H1 (cell line): ENCODE data around the gene TBC1D22A. TPM values are rescaled to one million over a fixed set of nuclear protein-coding genes. Genes with fewer than 3 reads are reported as not detected.

Experiments
- CTCF ChIA-PET: fragments of 300-600 bp; sonication (Branson Sonifier 250); formaldehyde crosslinking; loops from one replicate; lab custom pipeline; 2021; ENCODE audit not compliant: partially characterized antibody; lab: Charles Lee
- POLR2A ChIA-PET: fragments of 300-600 bp; sonication (Branson Sonifier 250); formaldehyde crosslinking; loops from one replicate; lab custom pipeline; 2021; ENCODE audit warnings: inconsistent platforms; ENCODE audit not compliant: partially characterized antibody; lab: Charles Lee
- DNase-seq, 2 experiments: peaks; one replicate each; pipeline versions ENCODE4 v3.0.0 to v3.0.0-alpha.2; 2010 to 2022; ENCODE audit warnings: low spot score in 2 of 2, low read depth in 1 of 2, mixed read lengths in 1 of 2
- FAIRE-seq: peaks from 2 replicates; lab custom pipeline; 2011; peaks lifted over from hg19 to GRCh38; lab: Jason Lieb, UNC
- H2AFZ ChIP-seq: 2 replicates; pipeline ENCODE4 v1.8.1; 2012; ENCODE audit warnings: low read length, inconsistent platforms
- H2AK5ac ChIP-seq: 2 replicates; pipeline ENCODE4 v1.6.1; 2013; ENCODE audit warnings: low read depth, low read length
- H2BK120ac ChIP-seq: replicated peaks from 2 replicates; pipeline ENCODE3; 2013; ENCODE audit warnings: low read depth, low read length, inconsistent platforms
- H2BK12ac ChIP-seq: 2 replicates; pipeline ENCODE4 v1.6.1; 2013; ENCODE audit warnings: low read depth, low read length
- H2BK15ac ChIP-seq: 2 replicates; pipeline ENCODE4 v1.6.1; 2013; ENCODE audit warnings: low read length
- H2BK20ac ChIP-seq: 2 replicates; pipeline ENCODE4 v1.6.1; 2013; ENCODE audit warnings: low read length
- H2BK5ac ChIP-seq: 2 replicates; pipeline ENCODE4 v1.6.1; 2013; ENCODE audit warnings: low read depth, low read length
- H3K14ac ChIP-seq: 2 replicates; pipeline ENCODE4 v1.6.1; 2013; ENCODE audit warnings: inconsistent platforms; ENCODE audit not compliant: insufficient read length
- H3K18ac ChIP-seq: 2 replicates; pipeline ENCODE4 v1.6.1; 2013; ENCODE audit warnings: low read length; ENCODE audit errors: extremely low read depth
- H3K23ac ChIP-seq: 2 replicates; pipeline ENCODE4 v1.6.1; 2013; ENCODE audit warnings: inconsistent platforms; ENCODE audit not compliant: insufficient read length
- H3K23me2 ChIP-seq: 2 replicates; pipeline ENCODE4 v1.6.1; 2013; ENCODE audit warnings: low read depth, low read length
- H3K27ac ChIP-seq: 2 replicates; pipeline ENCODE4 v1.6.1; 2011; ENCODE audit warnings: low read depth, low read length, inconsistent platforms
- H3K27me3 ChIP-seq, 4 experiments: replicated peaks in 1 of 4; 1 replicate in 1 of 4; 2 replicates in 3 of 4; pipeline versions ENCODE4 v1.6.1 to v1.8.1; 2011 to 2013; ENCODE audit warnings: low read length in 3 of 4, mild to moderate bottlenecking in 3 of 4, inconsistent platforms in 2 of 4, mixed read lengths in 2 of 4, moderate library complexity in 1 of 4; ENCODE audit not compliant: control insufficient read depth in 3 of 4, insufficient read depth in 3 of 4; ENCODE audit errors: extremely low read depth in 1 of 4
- H3K36me3 ChIP-seq, 4 experiments: 2 replicates each; pipeline versions ENCODE4 v1.6.1 to v1.8.1; 2011 to 2013; ENCODE audit warnings: mild to moderate bottlenecking in 4 of 4, low read length in 3 of 4, moderate library complexity in 2 of 4, control low read depth in 1 of 4, inconsistent platforms in 1 of 4; ENCODE audit not compliant: insufficient read depth in 4 of 4, control insufficient read depth in 2 of 4
- H3K4ac ChIP-seq: replicated peaks from 2 replicates; pipeline ENCODE3; 2013; ENCODE audit warnings: low read length, low read depth, mixed read lengths, inconsistent platforms; ENCODE audit not compliant: insufficient read length
- H3K4me1 ChIP-seq, 4 experiments: replicated peaks in 1 of 4; 1 replicate in 1 of 4; 2 replicates in 3 of 4; pipeline versions ENCODE4 v1.6.1 to v1.8.1; 2011 to 2013; ENCODE audit warnings: low read length in 3 of 4, inconsistent platforms in 2 of 4, mixed read lengths in 1 of 4; ENCODE audit not compliant: insufficient read depth in 4 of 4, control insufficient read depth in 3 of 4
- H3K4me2 ChIP-seq, 2 experiments: 2 replicates each; pipeline versions ENCODE4 v1.6.1 to v1.8.1; 2011 to 2013; ENCODE audit warnings: low read depth in 2 of 2, low read length in 2 of 2, control low read depth in 1 of 2, inconsistent platforms in 1 of 2, mild to moderate bottlenecking in 1 of 2; ENCODE audit not compliant: insufficient read depth in 1 of 2
- H3K4me3 ChIP-seq, 4 experiments: fragments of 200-600, 300-600 bp in 1 of 4; sonication (generic), shearing (Covaris generic), sonication (Bioruptor Twin) in 1 of 4; 2 replicates each; pipeline versions ENCODE4 v1.5.1 to v1.8.1; 2011 to 2016; ENCODE audit warnings: low read length in 4 of 4, low read depth in 3 of 4, control low read depth in 2 of 4, inconsistent platforms in 2 of 4, mild to moderate bottlenecking in 2 of 4, mixed read lengths in 1 of 4, moderate library complexity in 1 of 4; ENCODE audit not compliant: insufficient read depth in 2 of 4; ENCODE audit errors: extremely low read depth in 1 of 4
- H3K56ac ChIP-seq: replicated peaks from 2 replicates; pipeline ENCODE3; 2013; ENCODE audit warnings: low read depth, mild to moderate bottlenecking, mixed read lengths, low read length, inconsistent platforms; ENCODE audit not compliant: insufficient read length
- H3K79me1 ChIP-seq: 2 replicates; pipeline ENCODE4 v1.6.1; 2013; ENCODE audit warnings: low read depth, low read length, control low read depth
- H3K79me2 ChIP-seq, 2 experiments: 2 replicates each; pipeline versions ENCODE4 v1.6.1 to v1.8.1; 2012 to 2013; ENCODE audit warnings: low read length in 2 of 2, mild to moderate bottlenecking in 2 of 2, inconsistent platforms in 1 of 2; ENCODE audit not compliant: insufficient read depth in 2 of 2, control insufficient read depth in 1 of 2
- H3K9ac ChIP-seq, 4 experiments: replicated peaks in 1 of 4; 1 replicate in 1 of 4; 2 replicates in 3 of 4; pipeline versions ENCODE4 v1.6.1 to v1.8.1; 2011 to 2013; ENCODE audit warnings: low read depth in 3 of 4, low read length in 3 of 4, control low read depth in 2 of 4, mild to moderate bottlenecking in 2 of 4, moderate library complexity in 2 of 4, inconsistent platforms in 1 of 4; ENCODE audit errors: extremely low read depth in 1 of 4
- H3K9me3 ChIP-seq, 2 experiments: 2 replicates each; pipeline versions ENCODE4 v1.6.1 to v1.8.1; 2012 to 2013; ENCODE audit warnings: mild to moderate bottlenecking in 2 of 2, moderate library complexity in 2 of 2, control low read depth in 1 of 2, inconsistent platforms in 1 of 2, low read depth in 1 of 2, low read length in 1 of 2, mixed read lengths in 1 of 2; ENCODE audit not compliant: insufficient read depth in 2 of 2
- H4K20me1 ChIP-seq, 2 experiments: replicated peaks in 1 of 2; 2 replicates each; pipeline versions ENCODE3 to v1.8.1; 2011 to 2013; ENCODE audit warnings: inconsistent platforms in 2 of 2, low read length in 2 of 2, mild to moderate bottlenecking in 1 of 2; ENCODE audit not compliant: insufficient read depth in 2 of 2, control insufficient read depth in 1 of 2
- H4K5ac ChIP-seq: 2 replicates; pipeline ENCODE4 v1.6.1; 2013; ENCODE audit warnings: low read length, low read depth, mixed read lengths, inconsistent platforms; ENCODE audit not compliant: insufficient read length
- H4K8ac ChIP-seq: 2 replicates; pipeline ENCODE4 v1.8.0; 2013; ENCODE audit warnings: mild to moderate bottlenecking, moderate library complexity, low read length, inconsistent platforms; ENCODE audit not compliant: insufficient read depth; ENCODE audit errors: extremely low read depth
- H4K91ac ChIP-seq: replicated peaks from 2 replicates; pipeline ENCODE3; 2013; ENCODE audit warnings: low read length, mixed read lengths, inconsistent platforms; ENCODE audit not compliant: insufficient read length
- BCL11A ChIP-seq, 2 experiments: IDR thresholded peaks; one replicate each; pipeline ENCODE4 v1.6.1; 2011; ENCODE audit warnings: low read depth in 2 of 2, low read length in 2 of 2, mild to moderate bottlenecking in 2 of 2
- NRF1 ChIP-seq: IDR thresholded peaks from 2 replicates; pipeline ENCODE4 v1.6.1; 2011; ENCODE audit warnings: mild to moderate bottlenecking, low read depth, low read length, improper control_type of control experiment
- RAD21 ChIP-seq, 2 experiments: IDR thresholded peaks in 1 of 2; conservative IDR thresholded peaks in 1 of 2; 2 replicates each; pipeline ENCODE4 v1.6.1; 2011; ENCODE audit warnings: low read depth in 2 of 2, low read length in 2 of 2, improper control_type of control experiment in 1 of 2, inconsistent platforms in 1 of 2, mild to moderate bottlenecking in 1 of 2, moderate library complexity in 1 of 2
- RNF2 ChIP-seq: fragments of 200-900, 300-1000 bp; sonication (generic); IDR thresholded peaks from 2 replicates; pipeline ENCODE4 v1.7.1; 2016; ENCODE audit warnings: borderline replicate concordance, low read depth, mild to moderate bottlenecking, antibody characterized with exemption, low read length; ENCODE audit not compliant: poor library complexity, severe bottlenecking; ENCODE audit errors: missing control alignments
- SP4 ChIP-seq: IDR thresholded peaks from 2 replicates; pipeline ENCODE4 v1.6.1; 2012; ENCODE audit warnings: low read length, inconsistent platforms
- SRF ChIP-seq: IDR thresholded peaks from 2 replicates; pipeline ENCODE4 v1.6.1; 2011; ENCODE audit warnings: mild to moderate bottlenecking, low read depth, low read length, moderate library complexity
- TEAD4 ChIP-seq: IDR thresholded peaks from 2 replicates; pipeline ENCODE4 v1.6.1; 2012; ENCODE audit warnings: low read depth, low read length, inconsistent platforms, mixed read lengths
- WGBS, 2 experiments: shearing (Covaris generic) in 1 of 2; methylation state at CpG; one replicate each; pipeline versions ENCODE4 v1.1.6 to v1.1.7; 2013 to 2015; ENCODE audit warnings: low lambda C conversion rate in 2 of 2, mixed read lengths in 2 of 2, inconsistent platforms in 1 of 2, low coverage in 1 of 2, missing lambda C conversion rate in 1 of 2; ENCODE audit not compliant: insufficient replicate concordance in 2 of 2, insufficient coverage in 1 of 2, insufficient read length in 1 of 2; ENCODE audit errors: extremely low coverage in 1 of 2, missing lambda C conversion rate in 1 of 2; 5-methylcytosine and 5-hydroxymethylcytosine counted together
- polyA plus RNA-seq, 7 experiments: library from polyadenylated mRNA; depleted of rRNA in 3 of 7; stranded (reverse) in 5 of 7; unstranded in 2 of 7; fragments of >200 nt in 5 of 7; fragments of 200-250 nt in 2 of 7; gene quantifications; 1 replicate in 5 of 7; 2 replicates in 1 of 7; 4 replicates in 1 of 7; pipeline versions ENCODE4 v1.2.1 to v1.2.3, GENCODE V29; 2011 to 2013; ENCODE audit warnings: missing spikeins in 2 of 7, mixed read lengths in 2 of 7
- total RNA-seq: library from RNA; stranded (reverse); fragmentation: NEBNext Ultra II Directional; extraction: Animal tissue kit (Norgen Biotek cat#: 25700); gene quantifications from 2 replicates; pipeline ENCODE4 v1.2.1, GENCODE V29; 2021

The TBC1D22A gene
- total and polyA plus RNA-seq, 2 of the 8 experiments (the other 6 are each of a cell fraction or from before 2014, with no cell fraction given) = 11.9 to 18.4 TPM

- no peak overlapping the region for H4K5ac ChIP-seq
- H3K9me3 ChIP-seq = peaks cover 15 to 27% of the 10 kb centered on the region in 2 experiments
- no peak overlapping the region for H2BK120ac ChIP-seq
- no peak overlapping the region for H3K4me3 ChIP-seq
- H3K27me3 ChIP-seq = peaks cover 0 to 4% (median 0%) of the 10 kb centered on the region in 4 experiments; a peak in 3 of 7 replicates
- no peak overlapping the region for H3K4me2 ChIP-seq
- H3K9ac ChIP-seq = no peak overlapping the region
- FAIRE-seq (no peak), DNase-seq (no peak)
- H3K56ac ChIP-seq = no peak overlapping the region
- no peaks in the 10 kb centered on the region for H4K20me1 ChIP-seq
- H3K23me2 ChIP-seq = no peaks in the 10 kb centered on the region
- no peak overlapping the region for H4K91ac ChIP-seq
- no peak overlapping the region for H3K14ac ChIP-seq
- no peak overlapping the region for H2BK12ac ChIP-seq
- H4K8ac ChIP-seq = no peak overlapping the region
- H2BK15ac ChIP-seq = no peak overlapping the region
- WGBS, 2 experiments = 89% methylated on average over 3 of the region's 6 CpGs; no CpG with 5 or more reads in 1 of the 2 experiments
- peaks cover 0 to 6% (median 0%) of the 10 kb centered on the region in 4 experiments; a peak in 1 of 8 replicates for H3K36me3 ChIP-seq
- H3K79me2 ChIP-seq = no peaks in the 10 kb centered on the region
- H3K79me1 ChIP-seq = no peaks in the 10 kb centered on the region
- H2AFZ ChIP-seq = no peak overlapping the region
- no peak overlapping the region for H3K4ac ChIP-seq
- H3K18ac ChIP-seq = no peak overlapping the region
- H3K27ac ChIP-seq = no peak overlapping the region
- H2BK5ac ChIP-seq = no peak overlapping the region
- H2AK5ac ChIP-seq = no peak overlapping the region
- no peak for TF ChIP-seq SRF
- TF ChIP-seq RNF2 = no peak
- TF ChIP-seq TEAD4 = no peak
- TF ChIP-seq BCL11A (IDR thresholded peaks at IDR 0.05; ENCODE audit: low read depth in 2 of 2, low read length in 2 of 2) = no peak
- no peak for TF ChIP-seq RAD21 (IDR thresholded peaks at IDR 0.05 in 1 of 2, conservative IDR thresholded peaks at IDR 0.05 in 1 of 2; ENCODE audit: low read depth in 2 of 2, low read length in 2 of 2)
- no peak for TF ChIP-seq NRF1
- TF ChIP-seq SP4 = no peak
- H3K4me1 ChIP-seq = no peaks in the 10 kb centered on the region
- no peak overlapping the region for H3K23ac ChIP-seq
- H2BK20ac ChIP-seq = no peak overlapping the region
- ChIA-PET CTCF (no interaction called here), POLR2A (interaction anchor here (1.9 kb wide), 1 partner anchor 10 kb away, joined by 6 read pairs; the partner anchor contains the start of gene TBC1D22A)
Observed at GRCh38 chr22:46752988-46753310, 9.5 kb upstream of the TBC1D22A start.
